Esophagus muscularis mucosa (tissue), 4 donors: ENCODE data around the gene SPCS3. TPM values are rescaled to one million over a fixed set of nuclear protein-coding genes. Genes with fewer than 3 reads are reported as not detected.
A peak's percentile ranks its signal among the peaks of the same experiment; 100 is the strongest.
"Not testable (repeated sequence)": the region's sequence is repeated elsewhere in the genome, so short reads cannot be mapped to it uniquely, and the experiment has no call there.

ENCODE experiments used
- DNase-seq: peaks from one replicate; pipeline ENCODE4 v3.0.0-alpha.2; 2017; ENCODE audit errors: extremely low spot score
- H3K27ac ChIP-seq, 4 donors: fragments of 200-600 bp; sonication (generic); replicated peaks in 1 of 4; 1 replicate in 3 of 4; 2 replicates in 1 of 4; pipeline ENCODE4 v1.5.1; 2016 to 2019; ENCODE audit warnings: mild to moderate bottlenecking in 1 of 4
- H3K27me3 ChIP-seq, 4 donors: fragments of 200-600 bp; sonication (generic); one replicate each; pipeline versions ENCODE4 v1.5.1 to v1.6.0; 2016 to 2019
- H3K36me3 ChIP-seq, 4 donors: fragments of 200-600 bp; sonication (generic); one replicate each; pipeline ENCODE4 v1.5.1; 2016 to 2019
- H3K4me1 ChIP-seq, 4 donors: fragments of 200-600 bp; sonication (generic); one replicate each; pipeline ENCODE4 v1.5.1; 2016 to 2019
- H3K4me3 ChIP-seq, 4 donors: fragments of 200-600 bp; sonication (generic); 1 replicate in 2 of 4; 2 replicates in 2 of 4; pipeline ENCODE4 v1.5.1; 2016 to 2019; ENCODE audit warnings: mild to moderate bottlenecking in 4 of 4, moderate library complexity in 1 of 4
- H3K9me3 ChIP-seq, 4 donors: fragments of 200-600 bp; sonication (generic); 1 replicate in 3 of 4; 2 replicates in 1 of 4; pipeline ENCODE4 v1.5.1; 2016 to 2019
- CTCF ChIP-seq, 3 experiments: fragments of 200-600 bp in 2 of 3; fragments of 450-650 bp in 1 of 3; sonication (generic) in 2 of 3; IDR thresholded peaks; one replicate each; pipeline ENCODE4 v1.5.1; 2017 to 2019; ENCODE audit warnings: antibody characterized with exemption in 3 of 3, mild to moderate bottlenecking in 2 of 3, moderate library complexity in 1 of 3
- EP300 ChIP-seq: sonication (generic); formaldehyde crosslinking; IDR thresholded peaks from one replicate; pipeline ENCODE4 v1.6.1; 2017; ENCODE audit warnings: antibody characterized with exemption
- POLR2A ChIP-seq: fragments of 450-650 bp; IDR thresholded peaks from one replicate; pipeline ENCODE4 v1.6.1; 2017; ENCODE audit warnings: antibody characterized with exemption, moderate library complexity, mild to moderate bottlenecking, low read depth
- POLR2AphosphoS5 ChIP-seq, 2 donors: sonication (generic); formaldehyde crosslinking; IDR thresholded peaks; one replicate each; pipeline ENCODE4 v1.6.1; 2017; ENCODE audit warnings: antibody characterized with exemption in 2 of 2
- WGBS: methylation state at CpG from one replicate; pipeline ENCODE4 v1.1.5; 2018; 5-methylcytosine and 5-hydroxymethylcytosine counted together
- intact Hi-C: fragments of 100-400 bp; cut with DNase I; formaldehyde crosslinking; loops from one replicate; pipeline ENCODE4 v1.15.1; 2023
- total RNA-seq, 4 donors: library from RNA; depleted of rRNA; stranded (reverse); fragments of >200 nt; gene quantifications; one replicate each; pipeline versions ENCODE4 v1.1.0 to v1.2.1, GENCODE V29; 2016

Gene SPCS3
- total RNA-seq, 4 donors from 2014 or later = 35.5 to 48.4 (median 46.0) TPM

DNA sequence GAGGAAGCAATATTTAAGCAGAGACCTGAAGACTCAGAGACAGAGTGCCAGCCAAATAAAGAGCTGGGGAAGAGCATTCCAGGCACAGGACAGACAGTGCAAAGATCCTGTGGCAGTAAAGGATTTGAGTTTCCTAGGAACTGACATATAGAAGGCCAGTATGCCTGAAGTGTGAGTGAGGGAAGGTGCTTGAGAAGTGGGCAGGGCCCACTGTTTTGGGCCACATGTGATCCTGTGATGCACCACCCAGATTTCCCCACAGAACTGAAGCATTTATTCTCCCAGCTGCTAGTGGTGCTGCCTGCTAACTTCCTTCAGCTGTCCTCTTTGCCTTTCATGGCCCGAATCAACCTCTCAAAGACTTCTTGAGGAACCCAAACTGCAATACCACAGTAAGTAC, 26.8 kb upstream of the SPCS3 start:
- peak; percentile 66 for DNase-seq
- Histone ChIP-seq H3K9me3 (no peaks in the 10 kb centered on the region), H3K27me3 (no peaks in the 10 kb centered on the region), H3K4me1 (no peaks in the 10 kb centered on the region), H3K27ac (no peak overlapping the region), H3K36me3 (no peaks in the 10 kb centered on the region), H3K4me3 (no peak overlapping the region)
- intact Hi-C loops = no loop called here
- 100% methylated on average over 1 of the region's 1 CpG for WGBS
- TF ChIP-seq EP300 = no peak
- TF ChIP-seq POLR2AphosphoS5 (IDR thresholded peaks at IDR 0.05) = no peak
- no peak for TF ChIP-seq CTCF (IDR thresholded peaks at IDR 0.05)
- TF ChIP-seq POLR2A = no peak

- no peaks in the 10 kb centered on the region for H3K36me3 ChIP-seq
- no peaks in the 10 kb centered on the region for H3K4me1 ChIP-seq
- H3K9me3 ChIP-seq = no peaks in the 10 kb centered on the region
- TF ChIP-seq EP300 (no peak), POLR2AphosphoS5 (IDR thresholded peaks at IDR 0.05) (no peak), CTCF (IDR thresholded peaks at IDR 0.05) (no peak), POLR2A (no peak)
- 85% methylated on average over 1 of the region's 1 CpG for WGBS
- no peak for DNase-seq
- H3K27ac ChIP-seq = no peak overlapping the region
- H3K4me3 ChIP-seq = no peak overlapping the region
- intact Hi-C loops = no loop called here
- no peaks in the 10 kb centered on the region for H3K27me3 ChIP-seq
Observed at GRCh38 chr4:176293660-176294059, 26.1 kb upstream of the SPCS3 start.

DNA sequence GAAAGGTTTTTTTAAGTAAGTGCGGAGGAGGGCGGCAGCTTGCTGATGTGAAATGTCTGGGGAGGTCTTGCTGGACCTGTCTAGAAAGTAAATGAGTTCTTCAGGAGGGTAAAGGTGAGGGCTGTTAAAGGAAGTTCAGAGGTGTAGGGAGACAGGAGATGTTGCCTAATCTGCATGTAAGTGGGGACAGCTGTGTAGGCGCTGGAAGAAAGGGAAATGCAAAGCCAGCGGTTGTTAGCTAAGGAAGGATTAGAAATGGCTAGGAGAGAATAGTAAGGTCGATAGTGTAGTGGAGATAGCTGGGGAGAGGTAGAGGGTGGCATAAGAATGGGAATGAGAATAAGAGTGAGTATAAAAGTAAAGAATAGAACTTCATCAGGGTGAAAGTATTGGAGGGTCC, 23.9 kb upstream of the SPCS3 start:
- intact Hi-C loops = not testable (repeated sequence)

GRCh38 chr4:176298664-176299063, 21.1 kb upstream of the SPCS3 start:
- WGBS = 76% methylated on average over 6 of the region's 6 CpGs
- no peaks in the 10 kb centered on the region for H3K4me1 ChIP-seq
- intact Hi-C loops = no loop called here
- DNase-seq = peak; percentile 21
- no peak overlapping the region for H3K27ac ChIP-seq
- no peaks in the 10 kb centered on the region for H3K9me3 ChIP-seq
- H3K36me3 ChIP-seq = no peaks in the 10 kb centered on the region
- TF ChIP-seq EP300 (no peak), POLR2A (no peak), POLR2AphosphoS5 (IDR thresholded peaks at IDR 0.05) (no peak), CTCF (IDR thresholded peaks at IDR 0.05) (no peak)
- no peaks in the 10 kb centered on the region for H3K27me3 ChIP-seq
- H3K4me3 ChIP-seq = no peak overlapping the region

More for the DNA sequence above, 23.9 kb upstream of the SPCS3 start:
- H3K27me3 ChIP-seq, H3K9me3 ChIP-seq, H3K36me3 ChIP-seq, H3K4me3 ChIP-seq, H3K27ac ChIP-seq, H3K4me1 ChIP-seq: not testable (repeated sequence)
- WGBS = 69% methylated on average over 5 of the region's 5 CpGs
- peak; percentile 39 for DNase-seq

- no peak overlapping the region for H3K27ac ChIP-seq
- H3K4me3 ChIP-seq = no peak overlapping the region
- H3K27me3 ChIP-seq = no peaks in the 10 kb centered on the region
- no peaks in the 10 kb centered on the region for H3K36me3 ChIP-seq
- intact Hi-C loops = no loop called here
- TF ChIP-seq EP300 (no peak), CTCF (IDR thresholded peaks at IDR 0.05) (no peak), POLR2A (no peak), POLR2AphosphoS5 (IDR thresholded peaks at IDR 0.05) (no peak)
- peak; percentile 70 for DNase-seq
- no peaks in the 10 kb centered on the region for H3K4me1 ChIP-seq
- WGBS = 94% methylated on average over 7 of the region's 9 CpGs
- H3K9me3 ChIP-seq = no peaks in the 10 kb centered on the region
Observed at GRCh38 chr4:176300036-176300435, 19.7 kb upstream of the SPCS3 start.
